Mesendoderm (in vitro differentiated cells): ENCODE results near the gene GOLGA8T. TPM values are rescaled to one million over a fixed set of nuclear protein-coding genes. Genes with fewer than 3 reads are reported as not detected.
"Not testable (repeated sequence)": the region's sequence is repeated elsewhere in the genome, so short reads cannot be mapped to it uniquely, and the experiment has no call there.

Experiments
- DNase-seq: peaks from one replicate; pipeline ENCODE4 v3.0.0; 2013
- H2AK5ac ChIP-seq: 2 replicates; pipeline ENCODE4 v1.6.1; 2013; ENCODE audit warnings: low read length, inconsistent platforms
- H2BK120ac ChIP-seq: 2 replicates; pipeline ENCODE4 v1.6.1; 2013; ENCODE audit warnings: low read depth, mild to moderate bottlenecking, low read length, moderate library complexity, mixed read lengths
- H2BK15ac ChIP-seq: replicated peaks from 2 replicates; pipeline ENCODE4 v1.6.1; 2013; ENCODE audit warnings: low read depth, mild to moderate bottlenecking, moderate library complexity
- H2BK5ac ChIP-seq: 2 replicates; pipeline ENCODE4 v1.6.1; 2013; ENCODE audit warnings: low read length, inconsistent platforms
- H3K18ac ChIP-seq: 2 replicates; pipeline ENCODE4 v1.6.1; 2013; ENCODE audit warnings: mild to moderate bottlenecking, low read length, mixed read lengths
- H3K23ac ChIP-seq: one replicate; pipeline ENCODE4 v1.6.1; 2013; ENCODE audit warnings: low read length
- H3K27ac ChIP-seq: 2 replicates; pipeline ENCODE4 v1.5.1; 2013; ENCODE audit warnings: low read depth, mild to moderate bottlenecking, inconsistent platforms, low read length, moderate library complexity
- H3K27me3 ChIP-seq: 2 replicates; pipeline ENCODE4 v1.6.1; 2013; ENCODE audit warnings: low read length, control low read depth, mild to moderate bottlenecking, inconsistent platforms; ENCODE audit not compliant: insufficient read depth, poor library complexity
- H3K36me3 ChIP-seq: 2 replicates; pipeline ENCODE4 v1.6.1; 2013; ENCODE audit warnings: low read length, inconsistent platforms; ENCODE audit not compliant: control insufficient read depth, insufficient read depth
- H3K4ac ChIP-seq: one replicate; pipeline ENCODE4 v1.6.1; 2013; ENCODE audit warnings: low read depth, mild to moderate bottlenecking, low read length, moderate library complexity
- H3K4me1 ChIP-seq: 2 replicates; pipeline ENCODE4 v1.6.1; 2013; ENCODE audit warnings: low read depth, low read length, inconsistent platforms; ENCODE audit not compliant: control insufficient read depth
- H3K4me2 ChIP-seq: 2 replicates; pipeline ENCODE4 v1.6.1; 2013; ENCODE audit warnings: low read length
- H3K4me3 ChIP-seq: 2 replicates; pipeline ENCODE4 v1.5.1; 2013; ENCODE audit warnings: mild to moderate bottlenecking, low read length
- H3K56ac ChIP-seq: one replicate; pipeline ENCODE4 v1.6.1; 2013; ENCODE audit warnings: low read length
- H3K79me1 ChIP-seq: 2 replicates; pipeline ENCODE4 v1.6.1; 2013; ENCODE audit warnings: low read length, inconsistent platforms
- H3K79me2 ChIP-seq: 2 replicates; pipeline ENCODE4 v1.6.1; 2013; ENCODE audit warnings: mild to moderate bottlenecking, low read length; ENCODE audit not compliant: control insufficient read depth, insufficient read depth
- H3K9ac ChIP-seq: 2 replicates; pipeline ENCODE4 v1.6.1; 2013; ENCODE audit warnings: low read length, inconsistent platforms
- H4K5ac ChIP-seq: one replicate; pipeline ENCODE4 v1.6.1; 2013; ENCODE audit warnings: low read length
- H4K8ac ChIP-seq: one replicate; pipeline ENCODE4 v1.6.1; 2013; ENCODE audit warnings: low read depth, mild to moderate bottlenecking, control low read depth, low read length, moderate library complexity
- WGBS: extraction: QIAGEN DNeasy Blood & Tissue Kit; methylation state at CpG from one replicate; pipeline ENCODE4 v1.1.7; 2013; ENCODE audit warnings: low lambda C conversion rate, missing lambda C conversion rate; ENCODE audit not compliant: insufficient coverage; ENCODE audit errors: extremely low coverage; 5-methylcytosine and 5-hydroxymethylcytosine counted together
- polyA plus RNA-seq, 2 experiments: library from polyadenylated mRNA; stranded (reverse); fragments of 200-250 nt; gene quantifications; one replicate each; pipeline ENCODE4 v1.2.3, GENCODE V29; 2013

The GOLGA8T gene, protein sequence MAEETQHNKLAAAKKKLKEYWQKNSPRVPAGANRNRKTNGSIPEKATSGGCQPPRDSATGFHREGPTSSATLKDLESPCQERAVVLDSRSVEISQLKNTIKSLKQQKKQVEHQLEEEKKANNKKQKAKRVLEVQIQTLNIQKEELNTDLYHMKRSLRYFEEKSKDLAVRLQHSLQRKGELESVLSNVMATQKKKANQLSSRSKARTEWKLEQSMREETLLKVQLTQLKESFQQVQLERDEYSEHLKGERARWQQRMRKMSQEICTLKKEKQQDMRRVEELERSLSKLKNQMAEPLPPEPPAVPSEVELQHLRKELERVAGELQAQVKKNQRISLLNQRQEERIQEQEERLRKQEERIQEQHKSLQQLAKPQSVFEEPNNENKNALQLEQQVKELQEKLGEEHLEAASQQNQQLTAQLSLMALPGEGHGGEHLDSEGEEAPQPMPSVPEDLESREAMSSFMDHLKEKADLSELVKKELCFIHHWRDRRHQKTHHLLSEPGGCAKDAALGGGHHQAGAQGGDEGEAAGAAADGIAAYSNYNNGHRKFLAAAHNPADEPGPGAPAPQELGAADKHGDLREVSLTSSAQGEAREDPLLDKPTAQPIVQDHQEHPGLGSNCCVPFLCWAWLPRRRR
- 0.21 TPM for polyA plus RNA-seq (2013, experiment 1 of 2)
- polyA plus RNA-seq (2013, experiment 2 of 2) = 0.15 TPM

DNA sequence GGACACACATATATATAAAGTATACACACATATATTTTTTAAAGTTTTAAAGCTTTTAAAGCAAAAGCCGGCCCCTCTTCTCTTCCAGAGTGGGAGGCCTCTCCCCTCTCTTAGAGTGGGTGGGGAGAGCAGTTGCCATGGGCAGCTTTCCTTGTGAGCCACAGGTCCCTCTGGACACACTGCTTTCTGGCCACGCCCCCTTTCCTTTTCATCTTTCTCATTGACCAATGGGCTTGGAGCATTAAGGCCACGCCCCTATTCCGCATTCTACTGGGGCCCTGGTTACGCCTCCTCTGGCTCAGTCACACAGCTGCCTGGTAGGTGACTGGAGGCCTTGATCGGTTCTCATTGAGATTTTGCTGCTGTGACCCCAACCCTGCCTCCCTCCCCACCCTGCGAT lies at the start of gene GOLGA8T:
Gene GOLGA8T (plus strand): TSS at position 301 of the 400 bp plus-strand sequence. CDS start 98 bp downstream, at position 399.
- not testable (repeated sequence) for H3K27ac ChIP-seq, H3K18ac ChIP-seq, H2BK120ac ChIP-seq, H4K5ac ChIP-seq, H3K4me1 ChIP-seq, H4K8ac ChIP-seq, H3K9ac ChIP-seq, H3K79me1 ChIP-seq, H3K36me3 ChIP-seq, H2AK5ac ChIP-seq, H3K4me2 ChIP-seq, H2BK5ac ChIP-seq, H3K4me3 ChIP-seq, H3K27me3 ChIP-seq, DNase-seq, H3K79me2 ChIP-seq, H3K23ac ChIP-seq, H3K4ac ChIP-seq, H3K56ac ChIP-seq, H2BK15ac ChIP-seq
- WGBS = no CpG with 5 or more reads among the region's 7 CpGs

DNA sequence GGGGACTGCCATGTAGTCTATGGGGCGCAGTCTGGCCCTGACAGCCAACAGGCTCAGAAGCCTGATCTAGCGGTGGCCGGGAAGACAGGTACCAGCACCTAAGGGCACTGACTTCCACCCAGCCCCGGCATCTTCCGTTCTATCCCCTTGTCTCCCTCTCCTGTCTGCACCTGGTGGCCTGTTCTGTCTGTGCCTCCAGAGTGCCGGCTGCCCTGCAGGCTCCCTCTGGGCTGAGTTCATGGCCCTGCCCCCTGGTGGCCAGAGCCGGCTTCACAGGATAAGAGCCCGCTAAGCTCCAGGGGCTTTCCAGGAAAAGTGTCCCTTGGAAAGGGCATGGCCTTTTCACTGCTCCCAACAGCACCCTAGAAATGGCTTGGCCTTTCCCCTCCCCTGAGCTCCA lies 37.0 kb upstream of the GOLGA8T start:
- H3K79me1 ChIP-seq, H3K9ac ChIP-seq, H4K5ac ChIP-seq, H3K4me3 ChIP-seq, H2BK15ac ChIP-seq, H2AK5ac ChIP-seq, H3K27me3 ChIP-seq, H3K36me3 ChIP-seq, H3K4ac ChIP-seq, H3K4me2 ChIP-seq, H3K23ac ChIP-seq, H3K56ac ChIP-seq, H3K4me1 ChIP-seq, H2BK5ac ChIP-seq, H3K79me2 ChIP-seq, DNase-seq, H3K27ac ChIP-seq, H4K8ac ChIP-seq, H2BK120ac ChIP-seq, H3K18ac ChIP-seq: not testable (repeated sequence)
- no CpG with 5 or more reads among the region's 8 CpGs for WGBS

DNA sequence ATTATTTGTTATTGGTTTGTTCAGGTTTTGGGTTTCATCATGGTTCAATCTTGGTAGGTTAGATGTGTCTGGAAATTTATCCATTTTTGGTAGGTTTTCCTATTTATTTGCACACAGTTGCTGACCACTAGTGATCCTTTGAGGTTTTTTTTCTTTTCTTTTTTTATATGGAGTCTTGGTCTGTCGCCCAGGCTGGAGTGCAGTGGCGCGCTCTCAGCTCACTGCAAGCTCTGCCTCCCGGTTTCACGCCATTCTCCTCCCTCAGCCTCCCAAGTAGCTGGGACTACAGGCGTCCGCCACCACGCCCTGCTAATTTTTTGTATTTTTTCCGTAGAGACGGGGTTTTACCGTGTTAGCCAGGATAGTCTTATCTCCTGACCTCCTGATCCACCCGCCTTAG lies 32.0 kb upstream of the GOLGA8T start:
- no CpG with 5 or more reads among the region's 12 CpGs for WGBS

DNA sequence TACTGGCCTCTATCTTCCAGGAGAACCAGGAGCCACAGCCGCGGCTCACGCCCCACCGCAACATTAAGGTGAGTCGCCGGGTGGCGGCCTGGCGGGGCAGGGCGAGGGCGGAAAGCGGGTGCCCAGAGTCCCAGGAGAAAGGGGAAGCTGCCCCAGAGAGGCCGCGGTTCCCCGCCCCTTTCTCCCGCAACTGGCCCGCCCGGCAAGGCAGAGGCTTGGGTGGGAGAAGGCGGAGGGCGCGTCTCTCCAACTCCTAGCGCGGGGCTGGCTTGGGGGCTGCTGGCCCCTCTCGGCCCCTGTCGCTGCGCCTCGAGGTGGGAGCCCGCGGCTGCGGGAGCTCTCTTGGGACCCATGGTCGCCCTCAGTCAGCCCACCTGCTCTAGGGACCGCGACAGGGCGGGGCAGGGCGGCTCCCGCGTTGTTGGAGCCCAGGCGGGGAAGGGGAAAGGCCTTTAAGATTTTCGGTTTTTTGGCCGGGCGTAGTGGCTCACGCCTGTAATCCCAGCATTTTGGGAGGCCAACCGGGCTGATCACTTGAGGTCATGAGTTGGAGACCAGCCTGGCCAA lies 30.8 kb upstream of the GOLGA8T start:
- H3K79me1 ChIP-seq, H2AK5ac ChIP-seq, H3K4me2 ChIP-seq, H3K36me3 ChIP-seq, H2BK120ac ChIP-seq, H3K9ac ChIP-seq, H3K18ac ChIP-seq, H2BK15ac ChIP-seq, H3K4ac ChIP-seq, H3K4me3 ChIP-seq, H2BK5ac ChIP-seq, H4K5ac ChIP-seq, H3K79me2 ChIP-seq, H3K27ac ChIP-seq, H3K4me1 ChIP-seq, H3K23ac ChIP-seq, H4K8ac ChIP-seq, DNase-seq, H3K27me3 ChIP-seq: not testable (repeated sequence)
- WGBS = no CpG with 5 or more reads among the region's 42 CpGs
- H3K56ac ChIP-seq = peak overlapping the region; percentile 73

More for the DNA sequence above, 32.0 kb upstream of the GOLGA8T start:
- H3K79me1 ChIP-seq, H3K4me2 ChIP-seq, H2BK5ac ChIP-seq, DNase-seq, H4K8ac ChIP-seq, H3K79me2 ChIP-seq, H3K4me1 ChIP-seq, H3K23ac ChIP-seq, H3K56ac ChIP-seq, H3K4ac ChIP-seq, H2BK120ac ChIP-seq, H2AK5ac ChIP-seq, H2BK15ac ChIP-seq, H4K5ac ChIP-seq, H3K18ac ChIP-seq, H3K4me3 ChIP-seq, H3K36me3 ChIP-seq, H3K27ac ChIP-seq, H3K9ac ChIP-seq, H3K27me3 ChIP-seq: not testable (repeated sequence)

DNA sequence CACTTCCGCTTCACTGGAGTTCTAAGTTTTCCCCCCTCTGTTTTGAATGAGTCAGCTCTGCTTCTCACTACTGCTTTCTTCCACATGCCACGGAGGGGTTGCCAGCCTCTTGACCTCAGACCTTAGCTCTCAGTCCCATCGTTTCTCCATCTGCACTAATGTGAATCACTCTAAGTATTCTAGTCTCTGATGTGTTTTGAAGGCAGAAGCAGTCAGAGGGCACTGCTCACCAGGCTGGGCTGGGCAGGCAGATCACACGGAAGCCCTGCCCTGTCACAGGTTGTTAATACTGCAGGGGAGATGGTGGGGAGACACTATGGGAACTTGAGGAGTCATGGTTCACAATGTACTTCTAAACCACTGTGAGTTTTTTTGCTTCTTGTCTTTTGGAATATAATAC lies 24.3 kb upstream of the GOLGA8T start:
- not testable (repeated sequence) for H2AK5ac ChIP-seq, H3K36me3 ChIP-seq, H2BK15ac ChIP-seq, H3K4me1 ChIP-seq, H2BK120ac ChIP-seq, H3K56ac ChIP-seq, H3K4me2 ChIP-seq, H3K79me1 ChIP-seq, H3K9ac ChIP-seq, H3K18ac ChIP-seq, H3K23ac ChIP-seq, H3K4me3 ChIP-seq, H3K4ac ChIP-seq, H4K5ac ChIP-seq, H3K27me3 ChIP-seq, H4K8ac ChIP-seq, H2BK5ac ChIP-seq, H3K79me2 ChIP-seq, H3K27ac ChIP-seq, DNase-seq
- no CpG with 5 or more reads among the region's 4 CpGs for WGBS
